ENCODE measurements around the gene FAM47E. TPM values are rescaled to one million over a fixed set of nuclear protein-coding genes. Genes with fewer than 3 reads are reported as not detected.

FAM47E gene
- total RNA-seq, 1 experiment from 2014 or later: 2.0 TPM

DNA sequence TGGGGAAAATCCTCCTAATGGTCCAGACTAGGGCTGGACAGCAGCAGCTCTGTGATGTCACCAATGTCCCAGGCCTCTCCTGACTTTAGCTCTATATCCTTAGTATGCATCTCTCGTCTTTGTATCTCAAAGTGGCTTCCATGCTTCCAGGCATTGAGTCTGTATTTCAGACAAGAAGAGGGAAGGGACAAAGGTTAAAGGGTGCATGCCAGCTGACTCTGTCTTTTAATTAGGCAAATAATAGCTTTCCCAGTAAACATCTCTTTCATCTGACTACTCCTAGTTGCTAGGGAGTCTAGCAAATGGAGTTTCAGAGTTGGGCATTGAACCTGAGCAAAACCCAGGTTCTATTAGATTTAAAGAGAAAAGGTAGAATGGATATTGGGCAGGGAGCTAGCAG lies 5.4 kb downstream of the FAM47E start:
- no peak overlapping the region for H3K9ac ChIP-seq (ENCODE audit: extremely low read depth, insufficient read length, low read length)
- no peaks in the 10 kb centered on the region for H3K27me3 ChIP-seq (ENCODE audit: insufficient read depth, low read length)
- Mint-ChIP-seq H3K9me3 (no peaks in the 10 kb centered on the region), H3K4me3 (no peak overlapping the region), H3K36me3 (ENCODE audit: insufficient read depth in 1 of 3, low read depth in 3 of 3) (no peaks in the 10 kb centered on the region), H3K4me1 (peaks cover 3% of the 10 kb centered on the region in 2 experiments; a peak in 2 of 4 replicates), H3K27me3 (ENCODE audit: low read depth) (peaks cover 31% of the 10 kb centered on the region), H3K27ac (no peak overlapping the region)
- no peak overlapping the region for H3K18ac ChIP-seq (ENCODE audit: insufficient read length, low read depth, low read length)
- no peaks in the 10 kb centered on the region for H3K79me2 ChIP-seq (ENCODE audit: insufficient read depth, low read length)
- no peak overlapping the region for H2BK12ac ChIP-seq (ENCODE audit: insufficient read length, low read depth, low read length)
- no peak overlapping the region for H3K14ac ChIP-seq (ENCODE audit: insufficient read depth, low read length)
- H2BK15ac ChIP-seq (ENCODE audit: low read depth, low read length): no peak overlapping the region
- H3K23ac ChIP-seq (ENCODE audit: insufficient read length, low read depth, low read length): no peak overlapping the region
- H3K4me1 ChIP-seq (ENCODE audit: insufficient read depth, low read length): peaks cover 2% of the 10 kb centered on the region; the same call in 1 of the 2 replicates
- no CpG with 5 or more reads among the region's 1 CpG for WGBS (ENCODE audit: extremely low coverage, insufficient read length, low lambda C conversion rate)
- H2BK20ac ChIP-seq (ENCODE audit: low read depth, low read length, poor library complexity, severe bottlenecking): no peak overlapping the region
- H3K23me2 ChIP-seq (ENCODE audit: insufficient read length, low read depth, low read length, poor library complexity, severe bottlenecking): no peaks in the 10 kb centered on the region
- H4K91ac ChIP-seq (ENCODE audit: insufficient read length, low read depth, low read length): no peak overlapping the region
- H3T11ph ChIP-seq (ENCODE audit: low read length): no peak overlapping the region
- H2BK5ac ChIP-seq (ENCODE audit: insufficient read length, low read length): no peak overlapping the region
- no peak overlapping the region for H4K5ac ChIP-seq (ENCODE audit: insufficient read length, low read depth, low read length)
- no peak overlapping the region for H2AK5ac ChIP-seq (ENCODE audit: insufficient read length, low read length)
- TF ChIP-seq, protein P1, sequence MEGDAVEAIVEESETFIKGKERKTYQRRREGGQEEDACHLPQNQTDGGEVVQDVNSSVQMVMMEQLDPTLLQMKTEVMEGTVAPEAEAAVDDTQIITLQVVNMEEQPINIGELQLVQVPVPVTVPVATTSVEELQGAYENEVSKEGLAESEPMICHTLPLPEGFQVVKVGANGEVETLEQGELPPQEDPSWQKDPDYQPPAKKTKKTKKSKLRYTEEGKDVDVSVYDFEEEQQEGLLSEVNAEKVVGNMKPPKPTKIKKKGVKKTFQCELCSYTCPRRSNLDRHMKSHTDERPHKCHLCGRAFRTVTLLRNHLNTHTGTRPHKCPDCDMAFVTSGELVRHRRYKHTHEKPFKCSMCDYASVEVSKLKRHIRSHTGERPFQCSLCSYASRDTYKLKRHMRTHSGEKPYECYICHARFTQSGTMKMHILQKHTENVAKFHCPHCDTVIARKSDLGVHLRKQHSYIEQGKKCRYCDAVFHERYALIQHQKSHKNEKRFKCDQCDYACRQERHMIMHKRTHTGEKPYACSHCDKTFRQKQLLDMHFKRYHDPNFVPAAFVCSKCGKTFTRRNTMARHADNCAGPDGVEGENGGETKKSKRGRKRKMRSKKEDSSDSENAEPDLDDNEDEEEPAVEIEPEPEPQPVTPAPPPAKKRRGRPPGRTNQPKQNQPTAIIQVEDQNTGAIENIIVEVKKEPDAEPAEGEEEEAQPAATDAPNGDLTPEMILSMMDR (conservative IDR thresholded peaks at IDR 0.05): no peak
- no peak overlapping the region for H2BK120ac ChIP-seq (ENCODE audit: low read depth, low read length, poor library complexity, severe bottlenecking)
- no peaks in the 10 kb centered on the region for H3K79me1 ChIP-seq (ENCODE audit: insufficient read depth, low read depth, low read length, poor library complexity, severe bottlenecking)
- no peak overlapping the region for H2AFZ ChIP-seq (ENCODE audit: low read length)
- no peaks in the 10 kb centered on the region for H3K9me3 ChIP-seq (ENCODE audit: control insufficient read depth, low read depth, low read length)
- H3K27ac ChIP-seq (ENCODE audit: insufficient read length, low read depth, low read length): no peak overlapping the region
- no peak overlapping the region for H4K8ac ChIP-seq (replicated peaks; ENCODE audit: insufficient read length, low read depth, low read length)
- no peak for DNase-seq
- no peak overlapping the region for H3K56ac ChIP-seq (ENCODE audit: insufficient read length, low read depth, low read length)
- no peak overlapping the region for H3K4me2 ChIP-seq (ENCODE audit: insufficient read depth, insufficient read length, low read length)
- H3K4ac ChIP-seq (ENCODE audit: low read depth, low read length): no peak overlapping the region
- no peaks in the 10 kb centered on the region for H4K20me1 ChIP-seq (ENCODE audit: control insufficient read depth, insufficient read depth, insufficient read length)

All from H9 (cell line).